SU-DHL-6 (cell line): ENCODE measurements around the gene ARPP21.

Experiments
- H2AFZ ChIP-seq: fragments of 200-600 bp; sonication (generic); 2 replicates; pipeline ENCODE4 v1.6.1; 2014; ENCODE audit warnings: low read depth, mild to moderate bottlenecking, moderate library complexity, mixed read lengths, antibody characterized with exemption, low read length; ENCODE audit not compliant: severe bottlenecking
- H3F3A ChIP-seq: fragments of 200-600 bp; shearing (Covaris generic); 2 replicates; pipeline ENCODE4 v1.6.0; 2016; ENCODE audit warnings: antibody characterized with exemption, mild to moderate bottlenecking; ENCODE audit not compliant: insufficient read depth
- H3K27ac ChIP-seq: fragments of 200-600 bp; sonication (generic); 2 replicates; pipeline ENCODE4 v1.5.1; 2016; ENCODE audit warnings: low read depth, mild to moderate bottlenecking, low read length, moderate library complexity, mixed read lengths
- H3K27me3 ChIP-seq: fragments of 200-600 bp; sonication (generic), shearing (Covaris generic); 2 replicates; pipeline ENCODE4 v1.6.0; 2014; ENCODE audit warnings: mild to moderate bottlenecking, low read length
- H3K36me3 ChIP-seq: fragments of 200-600 bp; sonication (generic); 2 replicates; pipeline ENCODE4 v1.6.1; 2014; ENCODE audit warnings: mild to moderate bottlenecking, low read length, mixed read lengths
- H3K4me2 ChIP-seq: fragments of 300-600, 200-600 bp; shearing (Covaris generic), sonication (generic); 2 replicates; pipeline ENCODE4 v1.6.0; 2014; ENCODE audit warnings: low read length, low read depth, mild to moderate bottlenecking; ENCODE audit not compliant: poor library complexity, severe bottlenecking
- H3K4me3 ChIP-seq: fragments of 200-600 bp; sonication (generic); 2 replicates; pipeline ENCODE4 v1.5.1; 2014; ENCODE audit warnings: antibody characterized with exemption, low read length, mild to moderate bottlenecking, mixed read lengths; ENCODE audit not compliant: insufficient read depth, poor library complexity, severe bottlenecking
- H3K79me2 ChIP-seq: fragments of 200-600 bp; sonication (generic); 2 replicates; pipeline ENCODE4 v1.6.1; 2014; ENCODE audit warnings: mild to moderate bottlenecking, low read length, moderate library complexity; ENCODE audit not compliant: insufficient read depth
- H3K9ac ChIP-seq: fragments of 200-600 bp; sonication (generic); 2 replicates; pipeline ENCODE4 v1.7.0; 2014; ENCODE audit warnings: mild to moderate bottlenecking, low read length
- H3K9me2 ChIP-seq: fragments of 200-600 bp; sonication (generic); replicated peaks from 2 replicates; pipeline ENCODE4 v1.6.1; 2014; ENCODE audit warnings: low read length; ENCODE audit not compliant: insufficient read depth
- H3K9me3 ChIP-seq: fragments of 200-600 bp; sonication (generic); 2 replicates; pipeline ENCODE4 v1.6.1; 2014; ENCODE audit warnings: low read length, mixed read lengths; ENCODE audit not compliant: insufficient read depth
- H4K20me1 ChIP-seq: fragments of 200-600 bp; sonication (generic); 2 replicates; pipeline ENCODE4 v1.6.1; 2014; ENCODE audit warnings: low read depth, mild to moderate bottlenecking, antibody characterized with exemption, low read length, moderate library complexity, mixed read lengths
- CTCF ChIP-seq: fragments of 200-600 bp; sonication (generic); IDR thresholded peaks from one replicate; pipeline ENCODE4 v1.5.1; 2017; ENCODE audit warnings: antibody characterized with exemption, mild to moderate bottlenecking, low read length, moderate library complexity; ENCODE audit not compliant: insufficient read depth, poor library complexity, severe bottlenecking
- EZH2phosphoT487 ChIP-seq: fragments of 200-600 bp; sonication (generic), shearing (Covaris generic); conservative IDR thresholded peaks from 2 replicates; pipeline ENCODE4 v1.6.1; 2018; ENCODE audit warnings: mild to moderate bottlenecking, antibody characterized with exemption, low read length, moderate library complexity, mixed read lengths

ARPP21 gene

DNA sequence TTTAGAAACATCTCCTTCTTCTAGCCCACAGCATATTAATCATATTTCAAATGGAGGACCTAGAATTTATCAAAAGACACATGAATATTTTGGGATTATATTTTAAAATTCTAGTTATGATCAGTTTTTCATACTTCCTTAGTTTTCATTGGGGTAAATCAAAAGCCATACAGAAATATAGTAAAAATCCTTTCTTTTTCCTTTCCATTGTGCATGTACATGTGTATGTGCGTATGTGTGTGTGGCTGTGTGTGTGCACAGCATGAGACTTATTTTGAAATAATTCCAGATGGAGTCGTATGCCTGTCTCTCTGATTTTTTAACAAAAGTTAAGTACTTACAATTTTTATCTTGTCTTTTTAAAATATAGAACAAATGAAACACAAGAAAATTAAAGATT, 94.5 kb downstream of the ARPP21 start:
- Histone ChIP-seq H4K20me1 (no peaks in the 10 kb centered on the region), H3K9me3 (no peaks in the 10 kb centered on the region), H3K79me2 (no peaks in the 10 kb centered on the region), H3K4me2 (no peak overlapping the region), H3K36me3 (peaks cover 3% of the 10 kb centered on the region; the same call in 1 of the 2 replicates), H3F3A (no peaks in the 10 kb centered on the region), H2AFZ (no peak overlapping the region), H3K9me2 (no peaks in the 10 kb centered on the region), H3K27me3 (no peaks in the 10 kb centered on the region), H3K27ac (no peak overlapping the region), H3K4me3 (no peak overlapping the region), H3K9ac (no peak overlapping the region)
- TF ChIP-seq CTCF: no peak
- no peak for TF ChIP-seq EZH2phosphoT487

DNA sequence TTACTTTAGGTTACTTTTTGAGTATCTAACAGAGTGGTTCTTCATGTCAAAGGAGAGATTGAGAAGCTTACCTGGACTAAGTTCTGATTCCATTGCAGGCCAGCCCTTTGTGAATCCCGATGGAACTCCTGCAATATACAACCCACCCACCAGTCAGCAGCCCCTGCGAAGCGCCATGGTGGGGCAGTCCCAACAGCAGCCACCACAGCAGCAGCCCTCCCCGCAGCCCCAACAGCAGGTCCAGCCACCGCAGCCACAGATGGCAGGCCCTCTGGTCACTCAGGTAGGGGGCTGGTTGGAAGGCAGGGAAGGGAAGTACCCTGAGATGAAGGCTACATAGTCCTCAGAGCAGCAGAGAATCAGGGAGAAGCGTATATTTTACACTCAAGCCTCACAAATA, 97.8 kb downstream of the ARPP21 start:
- H3K9ac ChIP-seq: no peak overlapping the region
- no peaks in the 10 kb centered on the region for H3F3A ChIP-seq
- no peaks in the 10 kb centered on the region for H3K9me2 ChIP-seq
- TF ChIP-seq CTCF (no peak), EZH2phosphoT487 (no peak)
- no peaks in the 10 kb centered on the region for H3K9me3 ChIP-seq
- no peak overlapping the region for H3K27ac ChIP-seq
- H3K4me2 ChIP-seq: no peak overlapping the region
- H2AFZ ChIP-seq: no peak overlapping the region
- H3K36me3 ChIP-seq: 0 out of 2 replicates have a peak, but pooled peaks cover 3% of the 10 kb centered on the region
- H3K4me3 ChIP-seq: no peak overlapping the region
- no peaks in the 10 kb centered on the region for H3K79me2 ChIP-seq
- no peaks in the 10 kb centered on the region for H3K27me3 ChIP-seq
- no peaks in the 10 kb centered on the region for H4K20me1 ChIP-seq

- no peak overlapping the region for H3K4me2 ChIP-seq
- no peaks in the 10 kb centered on the region for H3K27me3 ChIP-seq
- no peaks in the 10 kb centered on the region for H4K20me1 ChIP-seq
- no peak overlapping the region for H3K9ac ChIP-seq
- TF ChIP-seq CTCF: no peak
- no peak for TF ChIP-seq EZH2phosphoT487
- H3K27ac ChIP-seq: no peak overlapping the region
- H3K9me2 ChIP-seq: no peaks in the 10 kb centered on the region
- H3F3A ChIP-seq: no peaks in the 10 kb centered on the region
- H3K9me3 ChIP-seq: no peaks in the 10 kb centered on the region
- H2AFZ ChIP-seq: no peak overlapping the region
- 0 out of 2 replicates have a peak, but pooled peaks cover 3% of the 10 kb centered on the region for H3K36me3 ChIP-seq
- H3K4me3 ChIP-seq: no peak overlapping the region
- no peaks in the 10 kb centered on the region for H3K79me2 ChIP-seq
These were observed 98.2 kb downstream of the ARPP21 start for GRCh38 chr3:35737527-35737926.
